CD8-positive, alpha-beta memory T cell (primary cell): ENCODE data around the gene UGT1A5. TPM values are rescaled to one million over a fixed set of nuclear protein-coding genes. Genes with fewer than 3 reads are reported as not detected.
A peak's percentile ranks its signal among the peaks of the same experiment; 100 is the strongest.

Experiments used
- CTCF ChIA-PET: fragments of 350-600 bp; sonication (Branson Sonifier 250); formaldehyde crosslinking; loops from one replicate; lab custom pipeline; 2021; ENCODE audit warnings: antibody characterized with exemption; lab: Charles Lee
- POLR2A ChIA-PET: fragments of 350-600 bp; sonication (Branson Sonifier 250); formaldehyde crosslinking; loops from one replicate; lab custom pipeline; 2021; ENCODE audit warnings: antibody characterized with exemption; lab: Charles Lee
- DNase-seq, 5 donors: peaks; one replicate each; pipeline versions ENCODE4 v3.0.0 to v3.0.0-alpha.2; 2020 to 2022; ENCODE audit warnings: mixed read lengths in 1 of 5
- H3K27ac ChIP-seq: one replicate; pipeline ENCODE4 v1.7.0; 2013; ENCODE audit warnings: low read depth, mild to moderate bottlenecking, low read length, moderate library complexity
- H3K27me3 ChIP-seq: 2 replicates; pipeline ENCODE4 v1.7.0; 2013; ENCODE audit warnings: low read length, mild to moderate bottlenecking; ENCODE audit not compliant: insufficient read depth, poor library complexity, severe bottlenecking
- H3K36me3 ChIP-seq: 2 replicates; pipeline ENCODE4 v1.7.0; 2013; ENCODE audit warnings: mild to moderate bottlenecking, low read length, moderate library complexity; ENCODE audit not compliant: insufficient read depth
- H3K4me1 ChIP-seq: 2 replicates; pipeline ENCODE4 v1.7.0; 2013; ENCODE audit warnings: mild to moderate bottlenecking, low read length, moderate library complexity; ENCODE audit not compliant: insufficient read depth
- H3K4me3 ChIP-seq: 2 replicates; pipeline ENCODE4 v1.7.0; 2013; ENCODE audit warnings: mild to moderate bottlenecking, low read length
- H3K9me3 ChIP-seq: 2 replicates; pipeline ENCODE4 v1.7.0; 2013; ENCODE audit warnings: mild to moderate bottlenecking, low read length
- H3K27ac Mint-ChIP-seq, 8 donors: one replicate each; pipeline ENCODE4 v1.8.0; 2020 to 2021; ENCODE audit warnings: mixed read lengths in 8 of 8, mild to moderate bottlenecking in 6 of 8, inconsistent platforms in 3 of 8, moderate library complexity in 3 of 8
- H3K27me3 Mint-ChIP-seq, 2 donors: one replicate each; pipeline ENCODE4 v1.8.0; 2020 to 2021; ENCODE audit warnings: mixed read lengths in 2 of 2, mild to moderate bottlenecking in 1 of 2, moderate library complexity in 1 of 2
- H3K36me3 Mint-ChIP-seq, 3 donors: one replicate each; pipeline ENCODE4 v1.8.0; 2020 to 2021; ENCODE audit warnings: mixed read lengths in 3 of 3, inconsistent platforms in 1 of 3, mild to moderate bottlenecking in 1 of 3
- H3K4me1 Mint-ChIP-seq, 3 donors: one replicate each; pipeline ENCODE4 v1.8.0; 2020 to 2021; ENCODE audit warnings: mixed read lengths in 3 of 3, inconsistent platforms in 1 of 3, mild to moderate bottlenecking in 1 of 3
- H3K4me3 Mint-ChIP-seq, 7 donors: one replicate each; pipeline ENCODE4 v1.8.0; 2020 to 2021; ENCODE audit warnings: mixed read lengths in 7 of 7, mild to moderate bottlenecking in 6 of 7, moderate library complexity in 4 of 7, inconsistent platforms in 2 of 7
- H3K9me3 Mint-ChIP-seq, 5 donors: one replicate each; pipeline ENCODE4 v1.8.0; 2020 to 2022; ENCODE audit warnings: mixed read lengths in 5 of 5, mild to moderate bottlenecking in 3 of 5, moderate library complexity in 2 of 5, inconsistent platforms in 1 of 5
- polyA plus RNA-seq: library from polyadenylated mRNA; unstranded; fragments of 300-500 nt; fragmentation: Illumina TruSeq; gene quantifications from one replicate; pipeline ENCODE4 v1.2.3, GENCODE V29; 2021
- total RNA-seq, 2 experiments: library from RNA; stranded (reverse); gene quantifications; one replicate each; pipeline ENCODE4 v1.2.3, GENCODE V29; 2021

UGT1A5 gene
- total and polyA plus RNA-seq, 3 experiments from 2014 or later: not detected

- ChIA-PET POLR2A (no interaction called here), CTCF (no interaction called here)
- peaks cover 14 to 39% of the 10 kb centered on the region in 2 donors for H3K27me3 Mint-ChIP-seq
- H3K36me3 Mint-ChIP-seq: no peaks in the 10 kb centered on the region
- peaks cover 5% of the 10 kb centered on the region for H3K27me3 ChIP-seq
- peaks cover 3 to 5% (median 4%) of the 10 kb centered on the region in 3 donors for H3K4me1 Mint-ChIP-seq
- no peaks in the 10 kb centered on the region for H3K9me3 ChIP-seq
- peak in 1 of 5 donors; percentile 22 for DNase-seq
- peak overlapping the region in 1 of 8 donors; percentile 65 for H3K27ac Mint-ChIP-seq
- no peak overlapping the region for H3K4me3 Mint-ChIP-seq
- no peak overlapping the region for H3K27ac ChIP-seq
- H3K4me3 ChIP-seq: no peak overlapping the region
- no peaks in the 10 kb centered on the region for H3K9me3 Mint-ChIP-seq
- no peaks in the 10 kb centered on the region for H3K4me1 ChIP-seq
- no peaks in the 10 kb centered on the region for H3K36me3 ChIP-seq
Measured at GRCh38 chr2:233803994-233804393, 91.3 kb downstream of the UGT1A5 start.

- Mint-ChIP-seq H3K4me3 (no peak overlapping the region), H3K36me3 (no peaks in the 10 kb centered on the region), H3K27me3 (peaks cover 27 to 57% of the 10 kb centered on the region in 2 donors), H3K4me1 (no peaks in the 10 kb centered on the region), H3K9me3 (no peaks in the 10 kb centered on the region), H3K27ac (no peak overlapping the region)
- no peak overlapping the region for H3K4me3 ChIP-seq
- H3K9me3 ChIP-seq: no peaks in the 10 kb centered on the region
- CTCF ChIA-PET: no interaction called here
- H3K36me3 ChIP-seq: no peaks in the 10 kb centered on the region
- peaks cover 5% of the 10 kb centered on the region for H3K27me3 ChIP-seq
- peak in 1 of 5 donors; percentile 23 for DNase-seq
- POLR2A ChIA-PET: no interaction called here
- no peak overlapping the region for H3K27ac ChIP-seq
- H3K4me1 ChIP-seq: no peaks in the 10 kb centered on the region
Measured at GRCh38 chr2:233807215-233807865, 94.6 kb downstream of the UGT1A5 start.

GRCh38 chr2:233807966-233808935, 95.5 kb downstream of the UGT1A5 start:
- no peaks in the 10 kb centered on the region for H3K9me3 ChIP-seq
- Mint-ChIP-seq H3K9me3 (no peaks in the 10 kb centered on the region), H3K27me3 (peaks cover 27 to 49% of the 10 kb centered on the region in 2 donors), H3K36me3 (no peaks in the 10 kb centered on the region), H3K27ac (no peak overlapping the region), H3K4me3 (no peak overlapping the region), H3K4me1 (no peaks in the 10 kb centered on the region)
- DNase-seq: peak in 1 of 5 donors; percentile 33
- POLR2A ChIA-PET: no interaction called here
- no peaks in the 10 kb centered on the region for H3K4me1 ChIP-seq
- no peak overlapping the region for H3K27ac ChIP-seq
- H3K36me3 ChIP-seq: no peaks in the 10 kb centered on the region
- peaks cover 5% of the 10 kb centered on the region for H3K27me3 ChIP-seq
- no peak overlapping the region for H3K4me3 ChIP-seq
- CTCF ChIA-PET: no interaction called here

- peaks cover 5% of the 10 kb centered on the region for H3K27me3 ChIP-seq
- Mint-ChIP-seq H3K27me3 (peaks cover 21 to 33% of the 10 kb centered on the region in 2 donors), H3K4me3 (no peak overlapping the region), H3K36me3 (no peaks in the 10 kb centered on the region), H3K27ac (no peak overlapping the region), H3K4me1 (no peaks in the 10 kb centered on the region), H3K9me3 (no peaks in the 10 kb centered on the region)
- no peaks in the 10 kb centered on the region for H3K4me1 ChIP-seq
- H3K4me3 ChIP-seq: no peak overlapping the region
- CTCF ChIA-PET: no interaction called here
- POLR2A ChIA-PET: no interaction called here
- H3K36me3 ChIP-seq: no peaks in the 10 kb centered on the region
- DNase-seq: peak in 1 of 5 donors; percentile 23
- no peak overlapping the region for H3K27ac ChIP-seq
- H3K9me3 ChIP-seq: no peaks in the 10 kb centered on the region
Measured at GRCh38 chr2:233810385-233810784, 97.7 kb downstream of the UGT1A5 start.

GRCh38 chr2:233811087-233811486, 98.4 kb downstream of the UGT1A5 start:
- H3K9me3 Mint-ChIP-seq: no peaks in the 10 kb centered on the region
- H3K36me3 Mint-ChIP-seq: no peaks in the 10 kb centered on the region
- H3K4me1 Mint-ChIP-seq: no peaks in the 10 kb centered on the region
- no peak overlapping the region for H3K27ac ChIP-seq
- no peaks in the 10 kb centered on the region for H3K9me3 ChIP-seq
- H3K36me3 ChIP-seq: no peaks in the 10 kb centered on the region
- no peak overlapping the region for H3K4me3 Mint-ChIP-seq
- DNase-seq: no peak
- no peaks in the 10 kb centered on the region for H3K4me1 ChIP-seq
- ChIA-PET POLR2A (no interaction called here), CTCF (no interaction called here)
- H3K27me3 Mint-ChIP-seq: peaks cover 21 to 34% of the 10 kb centered on the region in 2 donors
- peaks cover 5% of the 10 kb centered on the region for H3K27me3 ChIP-seq
- no peak overlapping the region for H3K27ac Mint-ChIP-seq
- no peak overlapping the region for H3K4me3 ChIP-seq

- H3K4me3 Mint-ChIP-seq: no peak overlapping the region
- H3K9me3 Mint-ChIP-seq: no peaks in the 10 kb centered on the region
- H3K27me3 ChIP-seq: peaks cover 5% of the 10 kb centered on the region
- ChIA-PET POLR2A (no interaction called here), CTCF (no interaction called here)
- no peaks in the 10 kb centered on the region for H3K4me1 ChIP-seq
- no peaks in the 10 kb centered on the region for H3K36me3 ChIP-seq
- no peaks in the 10 kb centered on the region for H3K36me3 Mint-ChIP-seq
- DNase-seq: peak in 1 of 5 donors; percentile 39
- H3K4me3 ChIP-seq: no peak overlapping the region
- H3K27ac Mint-ChIP-seq: no peak overlapping the region
- no peaks in the 10 kb centered on the region for H3K4me1 Mint-ChIP-seq
- H3K27ac ChIP-seq: no peak overlapping the region
- H3K27me3 Mint-ChIP-seq: peaks cover 21 to 39% of the 10 kb centered on the region in 2 donors
- no peaks in the 10 kb centered on the region for H3K9me3 ChIP-seq
Measured at GRCh38 chr2:233811732-233812131, 99.0 kb downstream of the UGT1A5 start.

DNA sequence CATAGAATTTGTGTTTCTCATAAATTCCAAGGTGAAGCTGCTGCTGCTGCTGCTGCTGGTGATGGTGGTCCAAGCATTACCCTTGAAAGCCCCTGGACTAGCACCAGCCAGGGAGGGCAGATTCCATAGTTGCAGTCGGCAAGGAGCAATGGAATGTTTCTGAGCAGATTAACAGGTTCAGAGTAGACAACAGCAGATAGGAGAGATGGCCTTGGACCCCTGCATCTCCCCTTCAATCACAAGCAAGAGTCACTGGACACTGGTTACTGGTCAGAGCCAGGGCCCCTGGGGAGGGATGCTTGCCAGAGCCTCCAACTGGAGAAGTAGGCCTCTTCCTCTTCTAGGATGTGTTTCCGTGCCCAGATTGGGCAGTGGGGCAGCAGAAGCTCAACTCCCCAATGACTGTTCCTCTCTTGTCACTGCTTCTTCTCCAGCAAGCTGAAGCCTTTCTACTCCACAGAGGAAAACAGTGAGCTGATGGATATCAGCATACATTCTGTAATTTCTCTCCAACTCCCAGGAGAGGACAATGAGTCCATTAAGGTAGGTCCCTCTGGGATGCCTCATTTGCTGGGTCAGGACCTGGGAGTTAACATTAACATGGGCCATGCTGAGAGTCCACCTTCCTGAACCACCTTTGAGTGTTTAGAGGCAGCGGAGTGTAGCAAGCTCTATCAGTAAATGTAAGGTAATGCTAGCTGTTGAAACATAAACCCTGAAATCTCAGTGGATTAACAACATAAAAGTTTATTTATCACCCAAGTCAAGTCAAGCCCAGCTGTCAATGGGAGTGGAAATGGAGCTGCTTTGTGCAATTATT, 100.7 kb downstream of the UGT1A5 start:
- Mint-ChIP-seq H3K36me3 (no peaks in the 10 kb centered on the region), H3K4me3 (no peak overlapping the region), H3K4me1 (no peaks in the 10 kb centered on the region), H3K27ac (no peak overlapping the region), H3K27me3 (peaks cover 17 to 45% of the 10 kb centered on the region in 2 donors), H3K9me3 (no peaks in the 10 kb centered on the region)
- Histone ChIP-seq H3K4me1 (no peaks in the 10 kb centered on the region), H3K27me3 (peaks cover 2% of the 10 kb centered on the region), H3K4me3 (no peak overlapping the region), H3K9me3 (no peaks in the 10 kb centered on the region), H3K36me3 (no peaks in the 10 kb centered on the region), H3K27ac (no peak overlapping the region)
- ChIA-PET CTCF (no interaction called here), POLR2A (no interaction called here)
- DNase-seq: peak in 1 of 5 donors; percentile 30
